MM.1S (cell line): ENCODE results near the gene FAM20C.
A peak's percentile ranks its signal among the peaks of the same experiment; 100 is the strongest.

Source experiments
- DNase-seq: peaks from one replicate; pipeline ENCODE4 v3.0.0-alpha.2; 2015
- H2AFZ ChIP-seq: fragments of 300-600 bp; sonication (generic); 2 replicates; pipeline ENCODE4 v1.6.0; 2016; ENCODE audit warnings: antibody characterized with exemption, low read length
- H3F3A ChIP-seq: fragments of 300-600 bp; sonication (generic); 2 replicates; pipeline ENCODE4 v1.6.1; 2016; ENCODE audit warnings: mild to moderate bottlenecking, antibody characterized with exemption, low read length, moderate library complexity, mixed read lengths; ENCODE audit not compliant: insufficient read depth
- H3K27ac ChIP-seq: fragments of 300-600 bp; sonication (generic); 2 replicates; pipeline ENCODE4 v1.5.1; 2016; ENCODE audit warnings: mild to moderate bottlenecking, low read length
- H3K27me3 ChIP-seq: fragments of 300-600 bp; sonication (generic); replicated peaks from 2 replicates; pipeline ENCODE4 v1.6.0; 2016; ENCODE audit warnings: low read length; ENCODE audit not compliant: insufficient read depth
- H3K36me3 ChIP-seq: fragments of 300-600 bp; sonication (generic); replicated peaks from 2 replicates; pipeline ENCODE4 v1.6.1; 2016; ENCODE audit warnings: mild to moderate bottlenecking, low read length, mixed read lengths; ENCODE audit not compliant: insufficient read depth
- H3K4me1 ChIP-seq: fragments of 300-600 bp; sonication (generic); 2 replicates; pipeline ENCODE4 v1.6.1; 2016; ENCODE audit warnings: low read length, mixed read lengths
- H3K4me2 ChIP-seq: fragments of 300-600 bp; sonication (generic); 2 replicates; pipeline ENCODE4 v1.6.0; 2016; ENCODE audit warnings: low read depth, low read length
- H3K4me3 ChIP-seq: fragments of 300-600 bp; sonication (generic); 2 replicates; pipeline ENCODE4 v1.5.1; 2016; ENCODE audit warnings: low read length, mixed read lengths
- H3K79me2 ChIP-seq: fragments of 300-600 bp; sonication (generic); 2 replicates; pipeline ENCODE4 v1.6.1; 2016; ENCODE audit warnings: mixed run types, low read length, mixed read lengths
- H3K9ac ChIP-seq: fragments of 300-600 bp; sonication (generic); 2 replicates; pipeline ENCODE4 v1.6.1; 2016; ENCODE audit warnings: low read length, mixed read lengths
- H3K9me2 ChIP-seq: fragments of 300-600 bp; sonication (generic); replicated peaks from 2 replicates; pipeline ENCODE4 v1.6.1; 2016; ENCODE audit warnings: mild to moderate bottlenecking, low read length, mixed read lengths; ENCODE audit not compliant: insufficient read depth
- H3K9me3 ChIP-seq: fragments of 300-600 bp; sonication (generic); replicated peaks from 2 replicates; pipeline ENCODE4 v1.6.1; 2016; ENCODE audit warnings: mild to moderate bottlenecking, low read length, mixed read lengths; ENCODE audit not compliant: insufficient read depth
- H4K20me1 ChIP-seq: fragments of 300-600 bp; sonication (generic); 2 replicates; pipeline ENCODE4 v1.6.1; 2016; ENCODE audit warnings: mild to moderate bottlenecking, low read length, moderate library complexity, mixed read lengths; ENCODE audit not compliant: insufficient read depth
- CTCF ChIP-seq: fragments of 300-600 bp; sonication (generic); IDR thresholded peaks from 2 replicates; pipeline ENCODE4 v1.5.1; 2016; ENCODE audit warnings: antibody characterized with exemption, low read length, mixed read lengths
- EZH2 ChIP-seq: fragments of 300-600 bp; sonication (generic); optimal IDR thresholded peaks from 2 replicates; pipeline ENCODE3; 2017; ENCODE audit warnings: low read depth, mild to moderate bottlenecking, antibody characterized with exemption, low read length, mixed read lengths
- EZH2phosphoT487 ChIP-seq: fragments of 300-600 bp; sonication (generic); IDR thresholded peaks from 2 replicates; pipeline ENCODE4 v1.6.1; 2018; ENCODE audit warnings: antibody characterized with exemption, low read length

The FAM20C gene

GRCh38 chr7:157771-158625 is 34.4 kb upstream of the FAM20C start:
- Histone ChIP-seq H3K36me3 (no peaks in the 10 kb centered on the region), H3K79me2 (no peaks in the 10 kb centered on the region), H3K4me2 (no peak overlapping the region), H3K9me2 (no peaks in the 10 kb centered on the region), H3F3A (no peaks in the 10 kb centered on the region), H4K20me1 (no peaks in the 10 kb centered on the region), H3K27me3 (no peaks in the 10 kb centered on the region; the same call in 1 of the 2 replicates), H2AFZ (no peak overlapping the region), H3K27ac (no peak overlapping the region), H3K9ac (no peak overlapping the region), H3K4me1 (no peaks in the 10 kb centered on the region), H3K9me3 (no peaks in the 10 kb centered on the region), H3K4me3 (no peak overlapping the region)
- TF ChIP-seq CTCF (no peak), EZH2phosphoT487 (no peak), EZH2 (no peak)
- no peak for DNase-seq

- Histone ChIP-seq H3K27me3 (no peaks in the 10 kb centered on the region; the same call in 1 of the 2 replicates), H3K9me3 (no peaks in the 10 kb centered on the region), H3K4me3 (no peak overlapping the region), H3K27ac (no peak overlapping the region), H3K4me2 (no peak overlapping the region), H3K79me2 (no peaks in the 10 kb centered on the region), H3K4me1 (no peaks in the 10 kb centered on the region), H2AFZ (no peak overlapping the region), H3K9me2 (no peaks in the 10 kb centered on the region), H3F3A (no peaks in the 10 kb centered on the region), H3K9ac (no peak overlapping the region), H3K36me3 (no peaks in the 10 kb centered on the region), H4K20me1 (no peaks in the 10 kb centered on the region)
- DNase-seq, result no peak
- TF ChIP-seq CTCF (no peak), EZH2phosphoT487 (no peak), EZH2 (no peak)
Measured at GRCh38 chr7:158771-159170, 33.6 kb upstream of the FAM20C start.

- Histone ChIP-seq H3K4me2 (no peak overlapping the region), H3K79me2 (no peaks in the 10 kb centered on the region), H3K27me3 (no peaks in the 10 kb centered on the region; the same call in 1 of the 2 replicates), H3K9me2 (no peaks in the 10 kb centered on the region), H2AFZ (no peak overlapping the region), H3K27ac (no peak overlapping the region), H3K4me1 (no peaks in the 10 kb centered on the region), H3K4me3 (no peak overlapping the region), H3K9ac (no peak overlapping the region), H4K20me1 (no peaks in the 10 kb centered on the region), H3K36me3 (no peaks in the 10 kb centered on the region), H3F3A (no peaks in the 10 kb centered on the region), H3K9me3 (no peaks in the 10 kb centered on the region)
- no peak for TF ChIP-seq EZH2
- TF ChIP-seq CTCF, result no peak
- TF ChIP-seq EZH2phosphoT487, result no peak
- DNase-seq, result peak; percentile 7
Measured at GRCh38 chr7:159370-160270, 32.8 kb upstream of the FAM20C start.
